HFFc6 (cell line): ENCODE results near the gene DDC. TPM values are rescaled to one million over a fixed set of nuclear protein-coding genes. Genes with fewer than 3 reads are reported as not detected.

Experiments
- DNase-seq: peaks from one replicate; pipeline ENCODE4 v3.0.0-alpha.2; 2018
- H3K27ac Mint-ChIP-seq: 2 replicates; pipeline ENCODE4 v1.8.0; 2020; ENCODE audit warnings: mild to moderate bottlenecking, mixed read lengths
- H3K27me3 Mint-ChIP-seq: 2 replicates; pipeline ENCODE4 v1.8.0; 2021; ENCODE audit warnings: mild to moderate bottlenecking, moderate library complexity, mixed read lengths; ENCODE audit not compliant: insufficient read depth
- H3K36me3 Mint-ChIP-seq: 2 replicates; pipeline ENCODE4 v1.8.0; 2021; ENCODE audit warnings: low read depth, mixed read lengths
- H3K4me1 Mint-ChIP-seq: 2 replicates; pipeline ENCODE4 v1.8.0; 2020; ENCODE audit warnings: low read depth, mixed read lengths
- H3K4me3 Mint-ChIP-seq: 2 replicates; pipeline ENCODE4 v1.8.0; 2020; ENCODE audit warnings: mild to moderate bottlenecking, moderate library complexity, mixed read lengths
- H3K9me3 Mint-ChIP-seq: 2 replicates; pipeline ENCODE4 v1.8.0; 2020; ENCODE audit warnings: mild to moderate bottlenecking, mixed read lengths
- total RNA-seq, 6 experiments: library from RNA; stranded (reverse); fragmentation: NEBNext Ultra II Directional; extraction: Animal tissue kit (Norgen Biotek cat#: 25700); gene quantifications; 2 replicates in 1 of 6; 3 replicates in 5 of 6; pipeline ENCODE4 v1.2.3, GENCODE V29; 2021
- TF ChIP-seq, protein P1 (sequence below): fragments of 200-600 bp; sonication (generic); IDR thresholded peaks from 2 replicates; pipeline ENCODE4 v1.5.0; 2021; ENCODE audit warnings: antibody characterized with exemption, mild to moderate bottlenecking

DDC gene
- total RNA-seq, 6 experiments from 2014 or later, result not detected

DNA sequence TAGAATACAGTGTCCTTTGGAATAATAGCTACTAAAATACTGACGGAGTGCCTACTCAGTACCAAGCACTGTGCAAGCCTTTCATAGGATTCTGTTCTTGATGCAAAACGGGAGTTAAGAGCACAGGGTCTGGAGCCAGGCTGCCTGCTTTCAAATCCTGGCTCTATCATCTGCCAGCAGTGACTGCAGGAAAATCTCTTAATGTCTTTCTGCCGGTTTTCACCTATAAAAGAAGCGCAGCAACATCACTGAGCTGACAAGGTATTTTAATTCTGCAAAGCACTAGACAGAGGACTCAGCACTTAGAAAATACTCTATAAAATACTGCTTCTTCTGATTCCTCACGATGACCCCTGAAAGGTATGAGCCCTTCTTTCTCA lies 115.7 kb downstream of the DDC start:
- Mint-ChIP-seq H3K36me3 (peaks cover 15% of the 10 kb centered on the region), H3K4me3 (peak overlapping the region; percentile 90)
- no peak for DNase-seq

DNA sequence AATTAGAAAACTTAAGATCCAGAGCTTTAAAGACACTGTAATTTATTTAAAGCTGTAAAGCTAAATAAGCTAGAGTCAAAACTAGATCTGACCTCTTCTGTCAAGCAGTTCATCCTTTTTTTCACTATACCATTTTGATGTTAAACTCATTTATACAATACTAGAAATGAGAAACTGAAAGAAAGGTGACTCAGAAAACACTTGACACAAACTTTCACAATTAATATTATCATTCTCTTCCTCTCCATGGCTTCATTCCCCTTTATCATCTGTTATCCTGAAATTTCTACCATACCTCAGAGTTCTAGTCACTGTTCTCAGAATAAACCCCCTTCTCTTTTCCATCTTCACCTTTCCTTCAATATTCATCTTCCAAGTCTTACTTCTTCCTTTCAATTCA lies 116.4 kb downstream of the DDC start:
- DNase-seq, result no peak
- peak overlapping the region; percentile 90; the same call in 1 of the 2 replicates for H3K4me3 Mint-ChIP-seq
- peaks cover 6% of the 10 kb centered on the region; the same call in 1 of the 2 replicates for H3K27me3 Mint-ChIP-seq
- TF ChIP-seq, protein P1, sequence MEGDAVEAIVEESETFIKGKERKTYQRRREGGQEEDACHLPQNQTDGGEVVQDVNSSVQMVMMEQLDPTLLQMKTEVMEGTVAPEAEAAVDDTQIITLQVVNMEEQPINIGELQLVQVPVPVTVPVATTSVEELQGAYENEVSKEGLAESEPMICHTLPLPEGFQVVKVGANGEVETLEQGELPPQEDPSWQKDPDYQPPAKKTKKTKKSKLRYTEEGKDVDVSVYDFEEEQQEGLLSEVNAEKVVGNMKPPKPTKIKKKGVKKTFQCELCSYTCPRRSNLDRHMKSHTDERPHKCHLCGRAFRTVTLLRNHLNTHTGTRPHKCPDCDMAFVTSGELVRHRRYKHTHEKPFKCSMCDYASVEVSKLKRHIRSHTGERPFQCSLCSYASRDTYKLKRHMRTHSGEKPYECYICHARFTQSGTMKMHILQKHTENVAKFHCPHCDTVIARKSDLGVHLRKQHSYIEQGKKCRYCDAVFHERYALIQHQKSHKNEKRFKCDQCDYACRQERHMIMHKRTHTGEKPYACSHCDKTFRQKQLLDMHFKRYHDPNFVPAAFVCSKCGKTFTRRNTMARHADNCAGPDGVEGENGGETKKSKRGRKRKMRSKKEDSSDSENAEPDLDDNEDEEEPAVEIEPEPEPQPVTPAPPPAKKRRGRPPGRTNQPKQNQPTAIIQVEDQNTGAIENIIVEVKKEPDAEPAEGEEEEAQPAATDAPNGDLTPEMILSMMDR, result no peak
- H3K36me3 Mint-ChIP-seq, result peaks cover 15% of the 10 kb centered on the region
- H3K9me3 Mint-ChIP-seq, result no peaks in the 10 kb centered on the region
- H3K27ac Mint-ChIP-seq, result no peak overlapping the region
- H3K4me1 Mint-ChIP-seq, result peaks cover 37% of the 10 kb centered on the region

More for the DNA sequence above, 115.7 kb downstream of the DDC start:
- Mint-ChIP-seq H3K9me3 (no peaks in the 10 kb centered on the region), H3K4me1 (peaks cover 37% of the 10 kb centered on the region), H3K27ac (peak overlapping the region; percentile 86; the same call in 1 of the 2 replicates), H3K27me3 (peaks cover 6% of the 10 kb centered on the region; the same call in 1 of the 2 replicates)
- TF ChIP-seq, protein P1, result no peak

DNA sequence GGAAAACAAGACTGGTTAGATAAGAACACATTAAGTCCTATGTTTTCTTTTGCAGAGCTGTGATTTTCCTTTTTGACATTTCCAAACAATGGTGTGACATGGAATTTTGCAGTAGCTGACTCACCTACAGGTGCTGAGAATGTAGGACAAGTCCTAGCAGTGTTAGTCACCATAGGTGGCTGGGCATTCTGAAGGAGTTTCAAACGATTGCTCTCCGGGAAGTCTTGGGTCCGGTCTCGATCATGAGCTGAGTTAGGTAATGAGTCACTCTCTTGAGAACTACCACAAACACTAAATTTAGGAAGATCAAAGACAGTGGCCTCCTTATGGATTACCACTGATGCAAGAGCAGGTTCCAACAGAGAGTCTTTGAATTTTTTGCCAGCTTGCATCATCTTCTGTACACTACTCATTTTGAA lies 118.7 kb downstream of the DDC start:
- H3K36me3 Mint-ChIP-seq, result peaks cover 15% of the 10 kb centered on the region
- 0 out of 2 replicates have a peak, but pooled peaks cover 3% of the 10 kb centered on the region for H3K27me3 Mint-ChIP-seq
- no peaks in the 10 kb centered on the region for H3K9me3 Mint-ChIP-seq
- no peak overlapping the region for H3K4me3 Mint-ChIP-seq
- peaks cover 37% of the 10 kb centered on the region for H3K4me1 Mint-ChIP-seq
- TF ChIP-seq, protein P1, result no peak
- peak overlapping the region; percentile 52; the same call in 1 of the 2 replicates for H3K27ac Mint-ChIP-seq
- DNase-seq, result peak; percentile 55

DNA sequence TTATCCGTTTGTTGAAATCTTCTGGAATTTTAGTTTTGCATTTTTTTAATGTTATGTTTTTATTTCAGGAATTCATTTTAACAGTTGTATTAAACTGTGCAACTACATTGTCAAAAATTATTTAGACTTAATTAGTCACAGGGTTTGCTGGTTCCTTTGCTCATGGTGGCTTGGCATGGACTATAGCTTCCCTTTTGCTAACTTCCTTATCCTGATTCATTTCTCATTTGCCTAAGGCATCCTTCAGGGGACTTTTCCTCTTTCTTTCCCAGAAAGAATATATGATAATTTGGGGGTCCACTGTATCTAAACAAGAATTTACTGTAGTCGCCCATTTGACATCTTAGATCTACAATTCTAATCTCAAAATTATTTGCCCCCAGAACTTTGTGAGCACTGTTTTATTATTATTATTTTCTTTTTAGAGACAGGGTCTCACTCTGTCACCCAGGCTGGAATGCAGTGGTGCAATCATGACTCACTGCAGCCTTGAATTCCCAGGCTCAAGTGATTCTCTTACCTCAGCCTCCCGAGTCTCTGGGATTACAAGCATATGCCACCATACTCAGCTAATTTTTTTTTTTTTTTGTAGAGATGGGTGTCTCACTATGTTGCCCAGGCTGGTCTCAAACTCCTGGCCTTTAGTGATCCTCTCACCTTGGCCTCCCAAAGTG lies 128.9 kb downstream of the DDC start:
- peak overlapping the region; percentile 80 for H3K27ac Mint-ChIP-seq

DNA sequence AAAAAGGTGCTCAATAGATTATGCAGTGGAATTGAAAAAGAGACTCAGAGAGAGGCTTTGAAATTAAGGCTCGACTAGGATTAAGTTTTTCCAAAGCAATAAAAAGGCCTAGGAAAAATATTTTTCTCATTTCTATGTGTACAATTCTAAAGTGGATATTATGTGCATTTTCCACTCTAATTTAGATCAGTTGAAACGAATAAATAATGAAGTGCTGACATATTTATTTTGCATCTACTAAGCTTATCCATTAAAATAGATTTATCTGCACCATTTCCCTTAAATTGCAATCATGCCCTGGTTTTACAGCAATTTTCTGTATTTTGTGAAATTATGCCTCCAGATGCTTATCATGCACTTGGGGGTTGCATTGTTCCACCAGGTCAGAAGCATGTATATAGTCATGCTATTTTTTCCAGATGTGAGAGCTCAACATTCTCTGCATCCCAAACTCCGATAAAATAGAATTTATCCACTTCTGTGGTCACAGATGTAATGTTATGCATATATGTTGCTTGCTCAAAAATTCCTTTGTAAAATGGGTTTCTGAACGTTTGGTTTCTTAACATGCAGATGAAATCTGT lies 133.4 kb downstream of the DDC start:
- no peak for DNase-seq
- no peaks in the 10 kb centered on the region for H3K36me3 Mint-ChIP-seq

More for the DNA sequence above, 128.9 kb downstream of the DDC start:
- Mint-ChIP-seq H3K27me3 (no peaks in the 10 kb centered on the region; the same call in 1 of the 2 replicates), H3K36me3 (peaks cover 21% of the 10 kb centered on the region), H3K9me3 (no peaks in the 10 kb centered on the region), H3K4me3 (no peak overlapping the region), H3K4me1 (peaks cover 17% of the 10 kb centered on the region)
- TF ChIP-seq, protein P1, result no peak
- DNase-seq, result peak; percentile 73

More for the DNA sequence above, 133.4 kb downstream of the DDC start:
- H3K9me3 Mint-ChIP-seq, result no peaks in the 10 kb centered on the region
- peaks cover 13% of the 10 kb centered on the region for H3K4me1 Mint-ChIP-seq
- TF ChIP-seq, protein P1, result no peak
- H3K27ac Mint-ChIP-seq, result no peak overlapping the region
- no peaks in the 10 kb centered on the region; the same call in 1 of the 2 replicates for H3K27me3 Mint-ChIP-seq
- H3K4me3 Mint-ChIP-seq, result no peak overlapping the region
